ENCODE results near the gene ABLIM1.

- TF ChIP-seq JUNB (IDR thresholded peaks at IDR 0.05; ENCODE audit: unreplicated experiment) (no peak), EZH2phosphoT487 (IDR thresholded peaks at IDR 0.05; ENCODE audit: unreplicated experiment) (no peak)
Observed at GRCh38 chr10:114495303-114495702, 162.8 kb downstream of the ABLIM1 start.
